KG1 (cell line): ENCODE data around the gene CLNK.
A peak's percentile ranks its signal among the peaks of the same experiment; 100 is the strongest.

Experiments used
- DNase-seq: peaks from one replicate; lab custom pipeline; 2025; lab: John Stamatoyannopoulos, UW

CLNK gene

GRCh38 chr4:10701702-10702460 lies 17.3 kb upstream of the CLNK start:
- DNase-seq, result no peak

GRCh38 chr4:10701161-10701560 lies 16.6 kb upstream of the CLNK start:
- no peak for DNase-seq

- DNase-seq, result no peak
Measured at GRCh38 chr4:10698172-10698571, 13.6 kb upstream of the CLNK start.

- no peak for DNase-seq
Measured at GRCh38 chr4:10697086-10697485, 12.5 kb upstream of the CLNK start.

GRCh38 chr4:10696253-10696652 lies 11.7 kb upstream of the CLNK start:
- DNase-seq, result no peak

- DNase-seq, result no peak
Measured at GRCh38 chr4:10694828-10695209, 10.3 kb upstream of the CLNK start.

- DNase-seq, result no peak
Measured at GRCh38 chr4:10694151-10694827, 9.7 kb upstream of the CLNK start.

- no peak for DNase-seq
Measured at GRCh38 chr4:10691651-10692050, 7.1 kb upstream of the CLNK start.

- DNase-seq, result peak; percentile 46
Measured at GRCh38 chr4:10690185-10690907, 5.8 kb upstream of the CLNK start.

GRCh38 chr4:10688846-10689245 lies 4.3 kb upstream of the CLNK start:
- no peak for DNase-seq

GRCh38 chr4:10688022-10688421 lies 3.5 kb upstream of the CLNK start:
- no peak for DNase-seq

GRCh38 chr4:10687526-10687925 lies 3.0 kb upstream of the CLNK start:
- DNase-seq, result no peak

- no peak for DNase-seq
Measured at GRCh38 chr4:10682397-10682796, 2.2 kb downstream of the CLNK start.

GRCh38 chr4:10677796-10678497 lies 6.6 kb downstream of the CLNK start:
- DNase-seq, result no peak

- DNase-seq, result no peak
Measured at GRCh38 chr4:10673817-10674369, 10.7 kb downstream of the CLNK start.

GRCh38 chr4:10672379-10672778 lies 12.2 kb downstream of the CLNK start:
- no peak for DNase-seq

- peak; percentile 22 for DNase-seq
Measured at GRCh38 chr4:10671799-10672198, 12.8 kb downstream of the CLNK start.

GRCh38 chr4:10671366-10671765 lies 13.2 kb downstream of the CLNK start:
- DNase-seq, result peak; percentile 82

- no peak for DNase-seq
Measured at GRCh38 chr4:10670321-10670720, 14.2 kb downstream of the CLNK start.

- no peak for DNase-seq
Measured at GRCh38 chr4:10667701-10668326, 16.8 kb downstream of the CLNK start.

GRCh38 chr4:10666616-10667015 lies 18.0 kb downstream of the CLNK start:
- DNase-seq, result no peak

GRCh38 chr4:10664408-10664807 lies 20.2 kb downstream of the CLNK start:
- peak; percentile 23 for DNase-seq
